ENCODE results near the gene IL12RB2.

The IL12RB2 gene

DNA sequence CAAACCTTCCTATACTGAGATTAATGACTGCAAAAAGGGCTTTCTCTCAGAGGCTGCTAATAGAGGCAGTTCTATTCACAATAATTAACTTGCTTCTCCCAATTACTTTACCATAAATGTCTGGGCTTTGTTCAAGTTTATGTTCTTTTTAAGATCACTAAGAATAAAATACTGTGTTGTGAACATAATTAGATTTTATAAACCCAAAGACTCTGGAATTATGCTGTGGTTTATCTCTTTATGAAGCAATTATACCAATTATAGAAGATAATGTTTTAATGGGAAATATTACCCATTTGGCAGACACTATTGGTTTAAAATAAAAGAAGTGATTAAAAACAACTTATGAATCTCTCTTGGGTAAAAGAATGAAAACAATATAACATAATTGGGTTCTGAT is 43.5 kb upstream of the IL12RB2 start:
- H3K4me2 ChIP-seq (ENCODE audit: insufficient read depth, low read length, poor library complexity, severe bottlenecking): no peak overlapping the region
- H2BK120ac ChIP-seq (ENCODE audit: low read depth, low read length): no peak overlapping the region
- H2BK15ac ChIP-seq (ENCODE audit: low read length): no peak overlapping the region
- H3K18ac ChIP-seq (ENCODE audit: low read length): no peak overlapping the region
- no peaks in the 10 kb centered on the region for H3K36me3 ChIP-seq (replicated peaks in 1 of 2; ENCODE audit: control insufficient read depth in 2 of 2, insufficient read depth in 2 of 2, low read length in 2 of 2)
- peaks cover 0 to 8% (median 0%) of the 10 kb centered on the region in 3 experiments for H3K27me3 ChIP-seq (ENCODE audit: control insufficient read depth in 3 of 3, insufficient read depth in 3 of 3, low read depth in 1 of 3, low read length in 3 of 3)
- H2BK5ac ChIP-seq (ENCODE audit: low read length): no peak overlapping the region
- no peak overlapping the region for H3K14ac ChIP-seq (ENCODE audit: low read length)
- no peaks in the 10 kb centered on the region for H3K79me1 ChIP-seq (ENCODE audit: low read depth, low read length)
- DNase-seq (ENCODE audit: low spot score): no peak
- no peak overlapping the region for H2AK5ac ChIP-seq (ENCODE audit: low read depth, low read length)
- no peak overlapping the region for H3K4me3 ChIP-seq (ENCODE audit: low read length in 2 of 2)
- H4K8ac ChIP-seq (ENCODE audit: low read depth, low read length): no peak overlapping the region
- no peak overlapping the region for H2BK12ac ChIP-seq (ENCODE audit: low read length)
- H4K91ac ChIP-seq (ENCODE audit: low read depth, low read length, poor library complexity): no peak overlapping the region
- no peak overlapping the region for H3K4ac ChIP-seq (ENCODE audit: low read length)
- H3K4me1 ChIP-seq (ENCODE audit: control insufficient read depth in 2 of 2, insufficient read depth in 1 of 2, low read depth in 1 of 2, low read length in 2 of 2): no peaks in the 10 kb centered on the region
- H3K9ac ChIP-seq (ENCODE audit: low read depth, low read length, poor library complexity): no peak overlapping the region
- no peak overlapping the region for H2AFZ ChIP-seq (ENCODE audit: low read length)
- no peak overlapping the region for H3K27ac ChIP-seq (replicated peaks; ENCODE audit: low read length)
- no peak overlapping the region for H3K23ac ChIP-seq (ENCODE audit: low read depth, low read length, poor library complexity)
- H3K9me3 ChIP-seq (replicated peaks in 1 of 2; ENCODE audit: control insufficient read depth in 2 of 2, insufficient read depth in 1 of 2, low read depth in 1 of 2, low read length in 2 of 2): no peaks in the 10 kb centered on the region

DNA sequence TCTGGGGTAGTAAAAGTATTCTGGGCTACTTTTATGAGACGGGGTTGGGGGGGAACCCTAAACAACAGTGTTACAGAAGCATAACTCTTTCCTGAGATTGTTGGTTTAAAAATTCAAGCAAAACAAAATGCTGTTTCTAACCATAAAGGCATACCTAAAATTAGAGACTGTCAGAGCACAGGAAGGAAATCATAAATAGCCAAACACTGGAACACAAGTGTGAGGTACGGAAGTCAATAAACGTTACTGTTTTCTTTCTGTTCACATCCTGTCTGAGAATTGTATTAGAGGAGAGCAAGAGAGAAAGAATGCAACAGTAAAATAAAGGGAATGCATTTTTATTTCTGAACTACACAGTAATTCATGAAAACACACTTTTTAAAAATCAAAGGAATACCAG is 42.8 kb upstream of the IL12RB2 start:
- Histone ChIP-seq H3K36me3 (replicated peaks in 1 of 2; ENCODE audit: control insufficient read depth in 2 of 2, insufficient read depth in 2 of 2, low read length in 2 of 2) (no peaks in the 10 kb centered on the region), H2BK120ac (ENCODE audit: low read depth, low read length) (no peak overlapping the region), H4K8ac (ENCODE audit: low read depth, low read length) (no peak overlapping the region), H3K23ac (ENCODE audit: low read depth, low read length, poor library complexity) (no peak overlapping the region), H2BK15ac (ENCODE audit: low read length) (no peak overlapping the region), H3K9ac (ENCODE audit: low read depth, low read length, poor library complexity) (no peak overlapping the region), H2BK12ac (ENCODE audit: low read length) (no peak overlapping the region), H4K91ac (ENCODE audit: low read depth, low read length, poor library complexity) (no peak overlapping the region), H3K27me3 (ENCODE audit: control insufficient read depth in 3 of 3, insufficient read depth in 3 of 3, low read depth in 1 of 3, low read length in 3 of 3) (peaks cover 0 to 8% (median 0%) of the 10 kb centered on the region in 3 experiments), H3K14ac (ENCODE audit: low read length) (no peak overlapping the region), H3K9me3 (replicated peaks in 1 of 2; ENCODE audit: control insufficient read depth in 2 of 2, insufficient read depth in 1 of 2, low read depth in 1 of 2, low read length in 2 of 2) (no peaks in the 10 kb centered on the region), H2BK5ac (ENCODE audit: low read length) (no peak overlapping the region), H3K18ac (ENCODE audit: low read length) (no peak overlapping the region), H3K27ac (replicated peaks; ENCODE audit: low read length) (no peak overlapping the region), H3K4me1 (ENCODE audit: control insufficient read depth in 2 of 2, insufficient read depth in 1 of 2, low read depth in 1 of 2, low read length in 2 of 2) (no peaks in the 10 kb centered on the region), H2AFZ (ENCODE audit: low read length) (no peak overlapping the region), H3K79me1 (ENCODE audit: low read depth, low read length) (no peaks in the 10 kb centered on the region), H3K4me2 (ENCODE audit: insufficient read depth, low read length, poor library complexity, severe bottlenecking) (no peak overlapping the region), H3K4me3 (ENCODE audit: low read length in 2 of 2) (no peak overlapping the region), H3K4ac (ENCODE audit: low read length) (no peak overlapping the region), H2AK5ac (ENCODE audit: low read depth, low read length) (no peak overlapping the region)
- WGBS, 2 donors (ENCODE audit: extremely low coverage in 2 of 2, insufficient read length in 2 of 2, insufficient replicate concordance in 1 of 2): no CpG with 5 or more reads among the region's 3 CpGs
- DNase-seq (ENCODE audit: low spot score): no peak

DNA sequence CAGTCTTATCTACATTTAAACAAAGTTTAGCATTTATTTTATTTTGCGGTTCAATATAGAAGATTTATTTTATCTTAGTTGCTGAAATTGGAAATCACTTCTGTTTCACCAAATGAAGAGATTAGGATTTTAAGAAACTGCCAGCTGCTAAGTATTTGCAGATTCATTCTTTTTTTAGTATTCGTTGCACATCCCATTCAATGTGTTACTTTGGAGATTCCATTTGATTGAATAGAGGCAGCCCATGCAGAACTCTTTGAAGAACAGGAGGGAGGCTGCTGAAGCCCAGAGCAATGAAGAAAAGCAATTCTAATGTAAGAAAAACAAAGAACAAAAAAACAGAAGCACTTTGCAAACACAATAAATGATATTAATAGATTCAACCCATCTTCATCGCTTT is 38.6 kb upstream of the IL12RB2 start:
- H3K4me2 ChIP-seq (ENCODE audit: insufficient read depth, low read length, poor library complexity, severe bottlenecking): no peak overlapping the region
- WGBS, 2 donors (ENCODE audit: extremely low coverage in 2 of 2, insufficient read length in 2 of 2, insufficient replicate concordance in 1 of 2): no CpG with 5 or more reads among the region's 3 CpGs
- H4K8ac ChIP-seq (ENCODE audit: low read depth, low read length): no peak overlapping the region
- H2BK15ac ChIP-seq (ENCODE audit: low read length): no peak overlapping the region
- no peak overlapping the region for H2BK12ac ChIP-seq (ENCODE audit: low read length)
- no peak overlapping the region for H2BK120ac ChIP-seq (ENCODE audit: low read depth, low read length)
- peaks cover 0 to 8% (median 0%) of the 10 kb centered on the region in 3 experiments for H3K27me3 ChIP-seq (ENCODE audit: control insufficient read depth in 3 of 3, insufficient read depth in 3 of 3, low read depth in 1 of 3, low read length in 3 of 3)
- no peak for DNase-seq (ENCODE audit: low spot score)
- H3K9me3 ChIP-seq (replicated peaks in 1 of 2; ENCODE audit: control insufficient read depth in 2 of 2, insufficient read depth in 1 of 2, low read depth in 1 of 2, low read length in 2 of 2): peaks cover 0 to 2% of the 10 kb centered on the region in 2 donors
- H2AK5ac ChIP-seq (ENCODE audit: low read depth, low read length): no peak overlapping the region
- H3K18ac ChIP-seq (ENCODE audit: low read length): no peak overlapping the region
- H3K27ac ChIP-seq (replicated peaks; ENCODE audit: low read length): no peak overlapping the region
- H3K4me3 ChIP-seq (ENCODE audit: low read length in 2 of 2): no peak overlapping the region
- no peak overlapping the region for H4K91ac ChIP-seq (ENCODE audit: low read depth, low read length, poor library complexity)
- no peaks in the 10 kb centered on the region for H3K79me1 ChIP-seq (ENCODE audit: low read depth, low read length)
- H2AFZ ChIP-seq (ENCODE audit: low read length): no peak overlapping the region
- no peak overlapping the region for H2BK5ac ChIP-seq (ENCODE audit: low read length)
- no peaks in the 10 kb centered on the region for H3K4me1 ChIP-seq (ENCODE audit: control insufficient read depth in 2 of 2, insufficient read depth in 1 of 2, low read depth in 1 of 2, low read length in 2 of 2)
- H3K23ac ChIP-seq (ENCODE audit: low read depth, low read length, poor library complexity): no peak overlapping the region
- H3K9ac ChIP-seq (ENCODE audit: low read depth, low read length, poor library complexity): no peak overlapping the region
- no peaks in the 10 kb centered on the region for H3K36me3 ChIP-seq (replicated peaks in 1 of 2; ENCODE audit: control insufficient read depth in 2 of 2, insufficient read depth in 2 of 2, low read length in 2 of 2)
- H3K4ac ChIP-seq (ENCODE audit: low read length): no peak overlapping the region
- H3K14ac ChIP-seq (ENCODE audit: low read length): no peak overlapping the region

DNA sequence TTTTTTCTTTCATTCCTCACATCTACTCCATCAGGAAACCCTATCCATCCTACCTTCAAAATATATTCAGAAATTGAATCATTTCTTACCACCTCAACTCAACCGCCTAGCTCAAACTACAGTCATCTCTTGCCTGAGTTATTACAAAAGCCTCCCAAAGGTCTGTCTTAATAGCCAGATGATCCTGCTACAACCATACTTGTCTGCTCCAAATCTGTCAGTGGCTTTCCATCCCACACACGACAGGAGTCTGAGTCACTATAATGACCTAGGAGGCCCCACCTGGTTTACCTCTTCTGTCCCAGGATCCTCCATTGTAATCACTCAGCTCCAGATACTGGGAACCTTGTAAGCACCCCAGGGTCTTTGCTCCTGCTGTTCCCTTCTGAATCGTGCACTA is 37.1 kb upstream of the IL12RB2 start:
- Histone ChIP-seq H3K18ac (ENCODE audit: low read length) (no peak overlapping the region), H2BK5ac (ENCODE audit: low read length) (no peak overlapping the region), H3K4me3 (ENCODE audit: low read length in 2 of 2) (no peak overlapping the region), H3K36me3 (replicated peaks in 1 of 2; ENCODE audit: control insufficient read depth in 2 of 2, insufficient read depth in 2 of 2, low read length in 2 of 2) (no peaks in the 10 kb centered on the region), H3K4me1 (ENCODE audit: control insufficient read depth in 2 of 2, insufficient read depth in 1 of 2, low read depth in 1 of 2, low read length in 2 of 2) (no peaks in the 10 kb centered on the region), H3K79me1 (ENCODE audit: low read depth, low read length) (no peaks in the 10 kb centered on the region), H3K9me3 (replicated peaks in 1 of 2; ENCODE audit: control insufficient read depth in 2 of 2, insufficient read depth in 1 of 2, low read depth in 1 of 2, low read length in 2 of 2) (peaks cover 0 to 2% of the 10 kb centered on the region in 2 donors), H3K27ac (replicated peaks; ENCODE audit: low read length) (no peak overlapping the region), H2BK12ac (ENCODE audit: low read length) (no peak overlapping the region), H2BK15ac (ENCODE audit: low read length) (no peak overlapping the region), H4K91ac (ENCODE audit: low read depth, low read length, poor library complexity) (no peak overlapping the region), H3K4me2 (ENCODE audit: insufficient read depth, low read length, poor library complexity, severe bottlenecking) (no peak overlapping the region), H3K14ac (ENCODE audit: low read length) (no peak overlapping the region), H3K23ac (ENCODE audit: low read depth, low read length, poor library complexity) (no peak overlapping the region), H2AFZ (ENCODE audit: low read length) (no peak overlapping the region), H4K8ac (ENCODE audit: low read depth, low read length) (no peak overlapping the region), H3K9ac (ENCODE audit: low read depth, low read length, poor library complexity) (no peak overlapping the region), H2AK5ac (ENCODE audit: low read depth, low read length) (no peak overlapping the region), H3K27me3 (ENCODE audit: control insufficient read depth in 3 of 3, insufficient read depth in 3 of 3, low read depth in 1 of 3, low read length in 3 of 3) (peaks cover 0 to 3% (median 0%) of the 10 kb centered on the region in 3 experiments), H2BK120ac (ENCODE audit: low read depth, low read length) (no peak overlapping the region), H3K4ac (ENCODE audit: low read length) (no peak overlapping the region)
- WGBS, 2 donors (ENCODE audit: extremely low coverage in 2 of 2, insufficient read length in 2 of 2, insufficient replicate concordance in 1 of 2): 100% methylated on average over 1 of the region's 3 CpGs; no CpG with 5 or more reads in 1 of the 2 donors
- no peak for DNase-seq (ENCODE audit: low spot score)
